OCI-LY1 (cell line): ENCODE results near the gene LIMS1.

Experiments used
- EZH2 ChIP-seq: fragments of 200-600 bp; sonication (generic), shearing (Covaris generic); IDR thresholded peaks from 2 replicates; pipeline ENCODE4 v1.8.0; 2017; ENCODE audit warnings: borderline replicate concordance, mixed run types, mild to moderate bottlenecking, antibody characterized with exemption, low read length, moderate library complexity, mixed read lengths
- TF ChIP-seq, protein P1 (sequence below): fragments of 200-600 bp; sonication (generic), shearing (Covaris generic); IDR thresholded peaks from 2 replicates; pipeline ENCODE4 v1.5.1; 2017; ENCODE audit warnings: mild to moderate bottlenecking, antibody characterized with exemption, low read length, moderate library complexity, mixed read lengths

DNA sequence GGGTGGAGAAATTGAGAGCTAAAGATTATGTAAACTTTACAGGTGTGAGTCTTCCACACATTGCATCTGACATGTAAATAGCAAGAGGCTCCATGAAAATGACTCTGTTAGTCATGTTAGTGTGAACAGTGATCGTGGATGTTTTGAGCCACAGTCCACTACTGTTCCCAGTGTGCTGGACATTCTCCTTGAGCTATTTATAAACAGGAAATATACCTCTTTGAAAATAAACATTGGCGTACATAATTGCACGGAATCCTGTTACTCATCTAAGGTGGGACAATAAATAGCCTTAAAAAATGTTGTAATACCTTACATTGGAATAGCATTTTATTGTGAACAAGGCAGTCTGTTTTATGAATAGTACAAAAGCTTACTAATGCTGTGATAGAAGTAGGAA is 37.0 kb downstream of the LIMS1 start:
- TF ChIP-seq, protein P1, sequence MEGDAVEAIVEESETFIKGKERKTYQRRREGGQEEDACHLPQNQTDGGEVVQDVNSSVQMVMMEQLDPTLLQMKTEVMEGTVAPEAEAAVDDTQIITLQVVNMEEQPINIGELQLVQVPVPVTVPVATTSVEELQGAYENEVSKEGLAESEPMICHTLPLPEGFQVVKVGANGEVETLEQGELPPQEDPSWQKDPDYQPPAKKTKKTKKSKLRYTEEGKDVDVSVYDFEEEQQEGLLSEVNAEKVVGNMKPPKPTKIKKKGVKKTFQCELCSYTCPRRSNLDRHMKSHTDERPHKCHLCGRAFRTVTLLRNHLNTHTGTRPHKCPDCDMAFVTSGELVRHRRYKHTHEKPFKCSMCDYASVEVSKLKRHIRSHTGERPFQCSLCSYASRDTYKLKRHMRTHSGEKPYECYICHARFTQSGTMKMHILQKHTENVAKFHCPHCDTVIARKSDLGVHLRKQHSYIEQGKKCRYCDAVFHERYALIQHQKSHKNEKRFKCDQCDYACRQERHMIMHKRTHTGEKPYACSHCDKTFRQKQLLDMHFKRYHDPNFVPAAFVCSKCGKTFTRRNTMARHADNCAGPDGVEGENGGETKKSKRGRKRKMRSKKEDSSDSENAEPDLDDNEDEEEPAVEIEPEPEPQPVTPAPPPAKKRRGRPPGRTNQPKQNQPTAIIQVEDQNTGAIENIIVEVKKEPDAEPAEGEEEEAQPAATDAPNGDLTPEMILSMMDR, result no peak
- no peak for TF ChIP-seq EZH2
